SK-N-SH (cell line): ENCODE results near the gene ZEB2. TPM values are rescaled to one million over a fixed set of nuclear protein-coding genes. Genes with fewer than 3 reads are reported as not detected.

Experiments used
- CTCF ChIA-PET: fragments of 300-600, 350-600 bp; formaldehyde crosslinking; extraction: SDS; loops from one replicate; lab custom pipeline; 2021; lab: Yijun Ruan, JAX
- POLR2A ChIA-PET: fragments of 350-600 bp; sonication (Branson Sonifier 250); formaldehyde crosslinking; extraction: SDS; loops from one replicate; lab custom pipeline; 2020; ENCODE audit warnings: antibody characterized with exemption, inconsistent platforms; lab: Yijun Ruan, JAX
- DNase-seq: peaks from one replicate; pipeline ENCODE4 v3.0.0; 2012
- H2AFZ ChIP-seq: fragments of 200-600 bp; sonication (generic); 2 replicates; pipeline ENCODE4 v1.8.1; 2016; ENCODE audit warnings: antibody characterized with exemption, mild to moderate bottlenecking, low read depth
- H3F3A ChIP-seq: fragments of 200-600 bp; sonication (generic); replicated peaks from 2 replicates; pipeline ENCODE3; 2016; ENCODE audit warnings: antibody characterized with exemption, mild to moderate bottlenecking; ENCODE audit not compliant: insufficient read depth
- H3K27ac ChIP-seq, 2 experiments: fragments of 200-500 bp in 1 of 2; fragments of 200-600 bp in 1 of 2; sonication (Bioruptor generic) in 1 of 2; sonication (generic), shearing (Covaris generic) in 1 of 2; 2 replicates each; pipeline versions ENCODE4 v1.5.1 to v1.6.1; 2014 to 2016; ENCODE audit warnings: low read depth in 2 of 2, inconsistent platforms in 1 of 2, low read length in 1 of 2, mild to moderate bottlenecking in 1 of 2, mixed read lengths in 1 of 2
- H3K27me3 ChIP-seq: fragments of 200-600 bp; sonication (generic), shearing (Covaris generic); 2 replicates; pipeline ENCODE4 v1.6.1; 2016; ENCODE audit warnings: mixed run types; ENCODE audit not compliant: insufficient read depth
- H3K36me3 ChIP-seq, 2 experiments: fragments of 200-500 bp in 1 of 2; fragments of 200-600 bp in 1 of 2; sonication (Bioruptor generic) in 1 of 2; sonication (generic) in 1 of 2; replicated peaks in 1 of 2; 2 replicates each; pipeline versions ENCODE3 to v1.5.1; 2014 to 2016; ENCODE audit warnings: low read length in 1 of 2, mild to moderate bottlenecking in 1 of 2; ENCODE audit not compliant: insufficient read depth in 2 of 2, control insufficient read depth in 1 of 2
- H3K4me1 ChIP-seq, 2 experiments: fragments of 200-500 bp in 1 of 2; fragments of 200-600 bp in 1 of 2; sonication (Bioruptor generic) in 1 of 2; sonication (generic), shearing (Covaris generic) in 1 of 2; 2 replicates each; pipeline versions ENCODE4 v1.5.1 to v1.6.1; 2014 to 2016; ENCODE audit warnings: low read depth in 1 of 2, low read length in 1 of 2, mixed run types in 1 of 2; ENCODE audit not compliant: insufficient read depth in 2 of 2, control insufficient read depth in 1 of 2
- H3K4me2 ChIP-seq: fragments of 200-600 bp; sonication (generic), shearing (Covaris generic); 2 replicates; pipeline ENCODE4 v1.6.1; 2017; ENCODE audit warnings: mixed run types
- H3K4me3 ChIP-seq, 2 experiments: fragments of 200-500 bp in 1 of 2; fragments of 200-600 bp in 1 of 2; sonication (Bioruptor generic) in 1 of 2; sonication (generic), shearing (Covaris generic) in 1 of 2; 2 replicates each; pipeline versions ENCODE4 v1.5.1 to v1.8.1; 2014 to 2016; ENCODE audit warnings: low read depth in 2 of 2, inconsistent platforms in 1 of 2, low read length in 1 of 2, mild to moderate bottlenecking in 1 of 2, mixed read lengths in 1 of 2, moderate library complexity in 1 of 2
- H3K79me2 ChIP-seq: fragments of 200-600 bp; sonication (generic); 2 replicates; pipeline ENCODE4 v1.8.1; 2017; ENCODE audit warnings: mild to moderate bottlenecking; ENCODE audit not compliant: insufficient read depth
- H3K9ac ChIP-seq: fragments of 200-600 bp; sonication (generic); 2 replicates; pipeline ENCODE4 v1.6.1; 2017; ENCODE audit warnings: mixed run types
- H3K9me2 ChIP-seq: fragments of 200-600 bp; sonication (generic); 2 replicates; pipeline ENCODE4 v1.6.1; 2017; ENCODE audit warnings: mixed run types
- H3K9me3 ChIP-seq: fragments of 200-600 bp; sonication (generic); 2 replicates; pipeline ENCODE4 v1.6.1; 2017; ENCODE audit warnings: mixed run types, mild to moderate bottlenecking, moderate library complexity
- H4K20me1 ChIP-seq: fragments of 200-600 bp; sonication (generic); 2 replicates; pipeline ENCODE4 v1.6.1; 2017; ENCODE audit warnings: mild to moderate bottlenecking, mixed run types; ENCODE audit not compliant: insufficient read depth
- EP300 ChIP-seq, 2 experiments: IDR thresholded peaks; 2 replicates each; pipeline versions ENCODE4 v1.4.0 to v1.6.1; 2012; ENCODE audit warnings: borderline replicate concordance in 1 of 2, low read depth in 1 of 2, low read length in 1 of 2
- FOXM1 ChIP-seq: IDR thresholded peaks from 2 replicates; pipeline ENCODE4 v1.4.0; 2012; ENCODE audit warnings: low read depth, mild to moderate bottlenecking
- GABPA ChIP-seq: IDR thresholded peaks from 2 replicates; pipeline ENCODE4 v1.4.0; 2012; ENCODE audit warnings: low read depth, mild to moderate bottlenecking
- GATA2 ChIP-seq: sonication (generic); formaldehyde crosslinking; IDR thresholded peaks from 2 replicates; pipeline ENCODE4 v1.5.0; 2020; ENCODE audit warnings: mild to moderate bottlenecking, missing genetic modification reagents
- IRF3 ChIP-seq: fragments of 150-350 bp; IDR thresholded peaks from 2 replicates; pipeline ENCODE4 v1.6.1; 2016; ENCODE audit warnings: mild to moderate bottlenecking, low read depth, low read length
- JUND ChIP-seq: IDR thresholded peaks from 2 replicates; pipeline ENCODE4 v1.4.0; 2012
- MEF2A ChIP-seq: IDR thresholded peaks from 2 replicates; pipeline ENCODE4 v1.4.0; 2012; ENCODE audit warnings: low read depth, borderline replicate concordance
- MXI1 ChIP-seq: IDR thresholded peaks from 2 replicates; pipeline ENCODE4 v1.6.1; 2012; ENCODE audit warnings: mild to moderate bottlenecking, low read depth, low read length, improper control_type of control experiment
- NFIC ChIP-seq: IDR thresholded peaks from 2 replicates; pipeline ENCODE4 v1.4.0; 2012; ENCODE audit warnings: borderline replicate concordance
- POLR2AphosphoS5 ChIP-seq: IDR thresholded peaks from 2 replicates; pipeline ENCODE4 v1.6.1; 2012; ENCODE audit warnings: low read depth, low read length
- RAD21 ChIP-seq: IDR thresholded peaks from 2 replicates; pipeline ENCODE4 v1.6.1; 2012; ENCODE audit warnings: mild to moderate bottlenecking, low read length
- REST ChIP-seq: IDR thresholded peaks from 2 replicates; pipeline ENCODE4 v1.6.1; 2012; ENCODE audit warnings: mild to moderate bottlenecking, low read depth, low read length, moderate library complexity
- RXRA ChIP-seq: IDR thresholded peaks from 2 replicates; pipeline ENCODE4 v1.4.0; 2012; ENCODE audit warnings: low read depth, mild to moderate bottlenecking, borderline replicate concordance
- SIN3A ChIP-seq: IDR thresholded peaks from 2 replicates; pipeline ENCODE4 v1.6.1; 2012; ENCODE audit warnings: low read depth, mild to moderate bottlenecking, low read length, moderate library complexity, borderline replicate concordance
- TAF1 ChIP-seq: IDR thresholded peaks from 2 replicates; pipeline ENCODE4 v1.6.1; 2012; ENCODE audit warnings: low read depth, mild to moderate bottlenecking, low read length, moderate library complexity, borderline replicate concordance
- TCF12 ChIP-seq: IDR thresholded peaks from 2 replicates; pipeline ENCODE4 v1.4.0; 2012
- YY1 ChIP-seq: IDR thresholded peaks from 2 replicates; pipeline ENCODE4 v1.4.0; 2012; ENCODE audit warnings: low read depth, mild to moderate bottlenecking
- ZBTB33 ChIP-seq: IDR thresholded peaks from 2 replicates; pipeline ENCODE4 v1.4.0; 2012; ENCODE audit warnings: low read depth, borderline replicate concordance
- WGBS: methylation state at CpG from one replicate; pipeline ENCODE4 v1.1.6; 2017; ENCODE audit warnings: low lambda C conversion rate; 5-methylcytosine and 5-hydroxymethylcytosine counted together
- polyA plus RNA-seq, 3 experiments: library from polyadenylated mRNA; depleted of rRNA; stranded (reverse); fragments of >200 nt; gene quantifications; 2 replicates each; pipeline ENCODE4 v1.2.3, GENCODE V29; 2012

ZEB2 gene
- polyA plus RNA-seq, 1 of the 3 experiments (the other 2 are of a cell fraction) = 16.3 TPM

DNA sequence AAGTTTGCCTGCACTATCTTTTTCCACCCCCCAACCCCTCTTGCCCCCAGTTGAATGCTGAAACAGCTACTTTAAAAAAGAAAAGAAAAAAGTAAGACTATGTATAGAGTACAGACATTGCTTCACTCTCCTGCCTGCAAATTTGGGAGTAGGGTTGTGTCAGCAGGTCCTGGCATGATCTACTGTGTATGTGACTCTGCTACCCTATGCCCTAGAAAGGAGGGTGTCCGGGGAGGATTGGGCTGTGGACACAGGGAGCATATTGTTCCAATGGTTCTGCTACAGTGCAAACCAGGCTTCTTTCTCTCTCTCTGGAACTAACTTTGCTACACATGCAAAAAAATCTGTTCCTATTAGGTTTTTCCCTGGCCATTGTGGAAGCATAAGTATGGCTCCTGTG lies 9.9 kb upstream of the ZEB2 start:
- CTCF ChIA-PET = no interaction called here
- POLR2A ChIA-PET = no interaction called here
- no peaks in the 10 kb centered on the region for H4K20me1 ChIP-seq
- H3K4me3 ChIP-seq = no peak overlapping the region
- H3K9me3 ChIP-seq = no peaks in the 10 kb centered on the region
- no peaks in the 10 kb centered on the region; a peak in 1 of 4 replicates for H3K4me1 ChIP-seq
- H3F3A ChIP-seq = peaks cover 14% of the 10 kb centered on the region
- TF ChIP-seq REST (no peak), POLR2AphosphoS5 (no peak), SIN3A (no peak), FOXM1 (no peak), NFIC (no peak), MXI1 (no peak), MEF2A (no peak), RAD21 (no peak)
- TF ChIP-seq, all 33 proteins: peak for 0
- no peak for DNase-seq
- Histone ChIP-seq H3K9me2 (no peaks in the 10 kb centered on the region), H3K36me3 (no peaks in the 10 kb centered on the region), H3K4me2 (no peak overlapping the region), H2AFZ (no peak overlapping the region), H3K9ac (no peak overlapping the region), H3K27ac (no peak overlapping the region), H3K79me2 (no peaks in the 10 kb centered on the region), H3K27me3 (no peaks in the 10 kb centered on the region)
- 100% methylated on average over 1 of the region's 1 CpG for WGBS

DNA sequence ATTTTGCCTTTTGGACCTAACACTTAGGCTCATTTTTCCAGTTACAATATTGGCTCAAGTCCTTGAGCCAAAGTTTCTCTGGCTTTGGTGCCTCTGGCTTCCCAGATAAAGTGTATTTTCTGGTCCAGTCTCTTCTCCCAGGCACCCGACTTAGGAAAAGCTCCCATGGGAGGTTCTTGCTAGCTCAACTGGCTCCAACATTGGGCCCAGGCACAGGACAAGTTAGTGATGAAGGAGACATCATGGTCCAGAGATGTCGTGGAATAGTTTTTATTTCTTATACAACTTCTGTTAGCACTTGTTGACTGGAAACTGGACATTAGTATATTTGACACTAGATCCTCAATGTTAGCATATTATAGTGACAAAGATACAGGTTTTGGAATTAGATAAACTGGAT lies 8.2 kb upstream of the ZEB2 start:
- Histone ChIP-seq H3K79me2 (no peaks in the 10 kb centered on the region), H4K20me1 (no peaks in the 10 kb centered on the region), H3K9ac (no peak overlapping the region), H3K4me2 (no peak overlapping the region), H3K9me2 (no peaks in the 10 kb centered on the region), H3K27me3 (no peaks in the 10 kb centered on the region), H3K4me3 (no peak overlapping the region), H3K36me3 (no peaks in the 10 kb centered on the region), H3K4me1 (no peaks in the 10 kb centered on the region; a peak in 1 of 4 replicates), H2AFZ (no peak overlapping the region), H3K27ac (no peak overlapping the region), H3K9me3 (no peaks in the 10 kb centered on the region), H3F3A (peaks cover 16% of the 10 kb centered on the region)
- WGBS = 91% methylated on average over 2 of the region's 2 CpGs
- ChIA-PET CTCF (no interaction called here), POLR2A (no interaction called here)
- no peak for DNase-seq
- TF ChIP-seq TCF12 = no peak
- TF ChIP-seq REST = no peak
- no peak for TF ChIP-seq JUND
- no peak for TF ChIP-seq RXRA
- TF ChIP-seq ZBTB33 = no peak
- no peak for TF ChIP-seq GABPA
- TF ChIP-seq FOXM1 = no peak
- no peak for TF ChIP-seq GATA2 (CRISPR knock-in tag)
- TF ChIP-seq EP300 (IDR thresholded peaks at IDR 0.05; ENCODE audit: borderline replicate concordance in 1 of 2, low read depth in 1 of 2, low read length in 1 of 2) = no peak
- TF ChIP-seq IRF3 = no peak
- no peak for TF ChIP-seq TAF1
- TF ChIP-seq MEF2A = no peak
- no peak for TF ChIP-seq SIN3A
- no peak for TF ChIP-seq YY1
- no peak for TF ChIP-seq MXI1
